Nephron progenitor cell (in vitro differentiated cells): ENCODE measurements around the gene NFATC2.

Source experiments
- DNase-seq: peaks from one replicate; pipeline ENCODE4 v3.0.0; 2021
- H3K27ac Mint-ChIP-seq: 2 replicates; pipeline ENCODE4 v1.8.0; 2021; ENCODE audit warnings: mild to moderate bottlenecking, moderate library complexity, mixed read lengths
- H3K27me3 Mint-ChIP-seq: 2 replicates; pipeline ENCODE4 v1.8.0; 2021; ENCODE audit warnings: mild to moderate bottlenecking, low read depth, mixed read lengths; ENCODE audit not compliant: poor library complexity
- H3K36me3 Mint-ChIP-seq: 2 replicates; pipeline ENCODE4 v1.8.0; 2021; ENCODE audit warnings: low read depth, mixed read lengths
- H3K4me1 Mint-ChIP-seq: 2 replicates; pipeline ENCODE4 v1.8.0; 2021; ENCODE audit warnings: mixed read lengths
- H3K4me3 Mint-ChIP-seq: 2 replicates; pipeline ENCODE4 v1.8.0; 2021; ENCODE audit warnings: mild to moderate bottlenecking, moderate library complexity, mixed read lengths
- H3K9me3 Mint-ChIP-seq: 2 replicates; pipeline ENCODE4 v1.8.0; 2021; ENCODE audit warnings: mild to moderate bottlenecking, moderate library complexity, mixed read lengths
- TF ChIP-seq, protein P1 (sequence below): fragments of 200-600 bp; sonication (generic); IDR thresholded peaks from 2 replicates; pipeline ENCODE4 v1.5.0; 2021; ENCODE audit warnings: antibody characterized with exemption

Gene NFATC2

DNA sequence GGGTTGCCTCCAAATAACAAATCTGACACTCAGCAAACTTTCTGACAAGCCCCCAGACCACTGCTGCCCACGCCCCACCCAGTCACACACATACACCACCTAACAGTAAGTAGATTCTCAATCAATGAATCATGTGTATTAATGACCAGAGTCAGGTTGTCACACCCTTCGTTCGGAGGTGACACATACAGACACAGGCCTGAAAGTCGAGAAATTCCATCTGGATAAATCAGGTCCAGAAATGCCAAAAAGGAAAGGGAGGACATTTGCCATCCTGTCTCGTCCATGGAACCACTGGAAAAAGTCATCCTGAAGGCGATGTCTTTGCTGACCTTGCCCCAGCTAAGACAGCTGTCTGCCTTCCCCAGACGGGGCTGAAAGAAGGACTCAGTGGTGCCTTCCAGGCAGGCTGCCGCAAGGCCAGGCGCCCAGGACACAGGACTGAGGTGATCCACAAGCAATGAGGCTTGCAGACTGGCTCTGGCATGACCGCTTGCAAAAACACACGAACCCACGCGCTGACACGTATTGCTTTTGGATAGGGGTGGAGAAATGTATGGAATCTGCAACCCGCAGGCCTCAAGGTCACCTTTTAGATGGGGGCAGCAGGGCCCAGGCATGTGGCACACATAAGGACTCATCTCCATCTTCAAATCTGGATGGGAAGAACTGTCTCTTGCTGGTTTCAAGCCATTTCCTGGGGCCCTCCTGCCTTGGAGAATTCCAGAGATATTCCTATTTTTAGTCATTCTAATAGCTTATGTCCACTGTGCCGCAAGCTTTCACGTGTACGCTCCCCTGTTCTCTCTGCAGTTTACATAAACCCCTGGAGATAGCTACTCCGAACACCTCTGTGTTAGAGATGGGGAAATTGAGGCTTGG, 9.0 kb downstream of the NFATC2 start:
- Mint-ChIP-seq H3K27me3 (peaks cover 23% of the 10 kb centered on the region), H3K4me1 (peaks cover 48% of the 10 kb centered on the region), H3K27ac (no peak overlapping the region), H3K9me3 (peaks cover 9% of the 10 kb centered on the region), H3K4me3 (no peak overlapping the region), H3K36me3 (no peaks in the 10 kb centered on the region)
- TF ChIP-seq, protein P1, sequence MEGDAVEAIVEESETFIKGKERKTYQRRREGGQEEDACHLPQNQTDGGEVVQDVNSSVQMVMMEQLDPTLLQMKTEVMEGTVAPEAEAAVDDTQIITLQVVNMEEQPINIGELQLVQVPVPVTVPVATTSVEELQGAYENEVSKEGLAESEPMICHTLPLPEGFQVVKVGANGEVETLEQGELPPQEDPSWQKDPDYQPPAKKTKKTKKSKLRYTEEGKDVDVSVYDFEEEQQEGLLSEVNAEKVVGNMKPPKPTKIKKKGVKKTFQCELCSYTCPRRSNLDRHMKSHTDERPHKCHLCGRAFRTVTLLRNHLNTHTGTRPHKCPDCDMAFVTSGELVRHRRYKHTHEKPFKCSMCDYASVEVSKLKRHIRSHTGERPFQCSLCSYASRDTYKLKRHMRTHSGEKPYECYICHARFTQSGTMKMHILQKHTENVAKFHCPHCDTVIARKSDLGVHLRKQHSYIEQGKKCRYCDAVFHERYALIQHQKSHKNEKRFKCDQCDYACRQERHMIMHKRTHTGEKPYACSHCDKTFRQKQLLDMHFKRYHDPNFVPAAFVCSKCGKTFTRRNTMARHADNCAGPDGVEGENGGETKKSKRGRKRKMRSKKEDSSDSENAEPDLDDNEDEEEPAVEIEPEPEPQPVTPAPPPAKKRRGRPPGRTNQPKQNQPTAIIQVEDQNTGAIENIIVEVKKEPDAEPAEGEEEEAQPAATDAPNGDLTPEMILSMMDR = no peak
- DNase-seq = no peak

DNA sequence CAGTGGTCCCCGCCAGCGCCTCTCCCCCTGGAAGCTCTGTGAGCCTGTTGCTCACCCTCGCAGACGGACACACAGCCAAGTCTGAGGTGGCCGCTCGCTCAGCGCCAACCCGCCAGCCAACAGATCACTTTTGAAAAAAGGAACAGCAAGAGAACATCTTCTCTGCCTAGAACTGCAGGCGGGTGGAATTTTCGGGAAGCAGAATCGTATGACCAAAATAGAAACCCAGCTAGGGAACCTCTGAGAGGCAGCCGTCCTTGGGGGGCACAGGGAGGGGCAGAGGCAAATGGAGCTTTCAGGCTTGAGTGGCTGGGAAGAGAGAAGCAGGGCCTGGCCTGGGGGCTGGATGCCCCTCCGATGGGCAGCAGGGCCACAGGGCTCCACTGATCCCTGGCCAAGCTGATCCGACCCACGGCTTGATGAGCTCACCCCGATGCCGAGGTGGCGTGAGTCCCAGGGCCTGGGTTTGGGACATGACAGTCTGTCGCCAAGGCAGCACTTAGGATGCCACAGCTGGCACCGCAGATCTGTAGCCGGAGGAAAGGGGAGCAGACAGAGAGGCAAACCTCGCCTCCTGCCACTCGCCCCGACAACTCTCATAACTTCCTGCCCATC, 9.8 kb downstream of the NFATC2 start:
- Mint-ChIP-seq H3K4me3 (no peak overlapping the region), H3K27ac (no peak overlapping the region), H3K36me3 (no peaks in the 10 kb centered on the region), H3K27me3 (peaks cover 15% of the 10 kb centered on the region), H3K9me3 (peaks cover 2% of the 10 kb centered on the region), H3K4me1 (peaks cover 48% of the 10 kb centered on the region)
- DNase-seq = no peak
- TF ChIP-seq, protein P1 = no peak

DNA sequence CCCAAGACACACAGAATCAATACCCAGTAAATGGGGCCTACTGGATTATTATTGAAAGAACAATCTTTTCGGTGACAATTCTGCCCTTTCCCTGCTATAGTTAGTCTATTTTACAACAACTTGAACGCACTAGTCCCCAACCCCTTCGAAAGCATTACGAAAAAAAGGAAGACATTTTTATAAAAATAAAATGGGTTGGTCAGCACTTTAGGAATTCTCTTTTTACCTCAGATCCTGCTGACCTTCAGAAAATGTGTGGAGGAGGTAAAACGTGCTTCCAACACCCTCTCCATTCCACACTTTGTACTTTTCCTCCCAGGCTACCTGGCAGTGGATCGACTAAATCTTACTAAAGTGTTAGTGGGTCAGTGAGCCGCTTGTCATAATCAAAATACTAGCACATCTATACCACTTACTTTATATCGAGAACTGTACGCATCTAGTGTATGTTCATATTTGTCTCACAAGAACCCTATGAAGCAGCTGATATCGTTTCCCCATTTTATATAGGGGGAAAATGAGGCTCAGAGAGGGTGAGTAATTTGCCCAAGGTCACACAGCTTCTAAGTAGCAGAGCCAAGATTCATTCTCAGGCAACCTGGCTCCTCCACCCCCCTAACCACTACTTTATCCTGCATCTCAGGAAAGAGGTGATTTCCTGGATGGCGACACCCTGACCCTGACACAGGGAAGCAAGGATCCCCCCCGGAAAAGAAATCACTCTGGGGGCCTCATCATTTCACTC, 10.6 kb downstream of the NFATC2 start:
- no peak overlapping the region for H3K27ac Mint-ChIP-seq
- H3K4me3 Mint-ChIP-seq = no peak overlapping the region
- H3K36me3 Mint-ChIP-seq = no peaks in the 10 kb centered on the region
- peaks cover 51% of the 10 kb centered on the region for H3K4me1 Mint-ChIP-seq
- no peaks in the 10 kb centered on the region for H3K9me3 Mint-ChIP-seq
- H3K27me3 Mint-ChIP-seq = peaks cover 9% of the 10 kb centered on the region
- no peak for DNase-seq
- TF ChIP-seq, protein P1 = no peak

DNA sequence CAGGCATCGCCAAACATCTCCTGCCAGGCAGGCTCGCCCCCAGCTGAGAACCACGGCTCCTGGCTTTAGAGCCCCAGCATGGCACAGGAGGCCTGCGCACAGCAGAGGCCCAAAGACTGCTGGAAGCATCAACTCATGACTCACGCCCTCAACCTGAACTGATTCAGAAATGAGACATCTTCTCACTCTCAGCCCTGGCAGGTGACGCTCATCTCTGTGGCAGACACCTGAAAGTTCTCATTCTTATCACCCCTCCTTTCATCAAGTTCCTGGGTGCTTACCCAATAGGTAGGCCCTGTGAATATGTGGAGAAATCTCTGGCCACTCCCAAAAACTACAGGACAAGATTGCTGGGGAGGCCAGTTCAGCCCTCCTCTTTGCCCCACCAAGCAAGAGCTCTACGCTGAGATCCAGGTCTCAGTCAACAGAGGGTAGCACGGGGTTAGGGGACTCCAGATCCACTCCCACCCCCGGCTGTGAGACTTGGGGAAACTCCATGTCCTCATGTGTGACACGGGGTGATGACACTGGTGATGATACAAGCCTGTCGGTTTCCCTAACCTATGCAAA, 11.3 kb downstream of the NFATC2 start:
- no peaks in the 10 kb centered on the region for H3K9me3 Mint-ChIP-seq

DNA sequence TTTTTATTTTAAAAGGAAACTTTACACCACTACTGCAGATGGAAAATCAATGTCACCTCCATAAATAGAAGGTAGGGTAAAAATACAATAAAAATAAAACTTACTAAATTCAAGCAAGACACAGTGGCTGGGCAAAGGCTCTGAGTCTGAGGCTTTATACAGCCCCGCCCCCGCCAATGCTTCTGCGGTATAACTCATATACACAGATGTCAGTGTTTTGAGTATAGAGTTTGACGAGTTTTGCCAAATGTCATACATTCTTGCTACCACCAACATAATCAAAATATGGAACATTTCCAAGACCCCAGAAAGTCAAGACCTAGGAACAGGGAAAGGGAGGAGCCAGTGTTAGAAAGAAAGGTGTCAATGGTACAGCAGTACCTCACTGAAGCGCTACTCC, 12.8 kb downstream of the NFATC2 start:
- Mint-ChIP-seq H3K27me3 (peaks cover 3% of the 10 kb centered on the region), H3K4me1 (peaks cover 48% of the 10 kb centered on the region), H3K36me3 (no peaks in the 10 kb centered on the region), H3K9me3 (no peaks in the 10 kb centered on the region), H3K27ac (no peak overlapping the region), H3K4me3 (no peak overlapping the region)
- TF ChIP-seq, protein P1 = no peak
- DNase-seq = no peak

More for the DNA sequence above, 11.3 kb downstream of the NFATC2 start:
- H3K27me3 Mint-ChIP-seq = peaks cover 7% of the 10 kb centered on the region
- H3K4me1 Mint-ChIP-seq = peaks cover 51% of the 10 kb centered on the region
- no peak overlapping the region for H3K4me3 Mint-ChIP-seq
- TF ChIP-seq, protein P1 = no peak
- no peak for DNase-seq
- no peaks in the 10 kb centered on the region for H3K36me3 Mint-ChIP-seq
- H3K27ac Mint-ChIP-seq = no peak overlapping the region
